Progenitor cell of endocrine pancreas (in vitro differentiated cells): ENCODE data around the gene TMEM229B. TPM values are rescaled to one million over a fixed set of nuclear protein-coding genes. Genes with fewer than 3 reads are reported as not detected.

Source experiments
- DNase-seq: peaks from one replicate; pipeline ENCODE4 v3.0.0; 2021; ENCODE audit warnings: low spot score; ENCODE audit not compliant: unreplicated experiment
- H3K27ac Mint-ChIP-seq: 2 replicates; pipeline ENCODE4 v1.8.0; 2021; ENCODE audit warnings: mild to moderate bottlenecking, moderate library complexity, mixed read lengths
- H3K27me3 Mint-ChIP-seq: 2 replicates; pipeline ENCODE4 v1.8.0; 2021; ENCODE audit warnings: mixed read lengths
- H3K36me3 Mint-ChIP-seq: 2 replicates; pipeline ENCODE4 v1.8.0; 2022; ENCODE audit warnings: mixed read lengths; ENCODE audit not compliant: insufficient read depth
- H3K4me1 Mint-ChIP-seq: 2 replicates; pipeline ENCODE4 v1.8.0; 2021; ENCODE audit warnings: low read depth, mixed read lengths
- H3K4me3 Mint-ChIP-seq: 2 replicates; pipeline ENCODE4 v1.8.0; 2021; ENCODE audit warnings: low read depth, mild to moderate bottlenecking, moderate library complexity, mixed read lengths
- H3K9me3 Mint-ChIP-seq: 2 replicates; pipeline ENCODE4 v1.8.0; 2021; ENCODE audit warnings: low read depth, mixed read lengths
- CTCF ChIP-seq: fragments of 200-600 bp; sonication (generic); IDR thresholded peaks from one replicate; pipeline ENCODE4 v1.5.0; 2021; ENCODE audit warnings: antibody characterized with exemption, mild to moderate bottlenecking; ENCODE audit not compliant: unreplicated experiment
- total RNA-seq: library from RNA; stranded (reverse); gene quantifications from 2 replicates; pipeline ENCODE4 v1.2.1, GENCODE V29; 2021

Gene TMEM229B
- total RNA-seq, 1 donor from 2014 or later: 1.7 TPM

- H3K27me3 Mint-ChIP-seq: peaks cover 57% of the 10 kb centered on the region
Observed at GRCh38 chr14:67520482-67520881, 32.0 kb upstream of the TMEM229B start.

GRCh38 chr14:67519406-67519805 lies 30.9 kb upstream of the TMEM229B start:
- no peak for DNase-seq
- Mint-ChIP-seq H3K36me3 (no peaks in the 10 kb centered on the region), H3K9me3 (no peaks in the 10 kb centered on the region), H3K4me3 (no peak overlapping the region), H3K27me3 (peaks cover 57% of the 10 kb centered on the region), H3K27ac (no peak overlapping the region), H3K4me1 (peaks cover 2% of the 10 kb centered on the region)
- no peak for TF ChIP-seq CTCF

More at GRCh38 chr14:67520482-67520881, 32.0 kb upstream of the TMEM229B start:
- TF ChIP-seq CTCF: no peak
- DNase-seq: no peak
- H3K27ac Mint-ChIP-seq: no peak overlapping the region
- no peaks in the 10 kb centered on the region for H3K9me3 Mint-ChIP-seq
- H3K4me1 Mint-ChIP-seq: peaks cover 2% of the 10 kb centered on the region
- no peaks in the 10 kb centered on the region for H3K36me3 Mint-ChIP-seq
- H3K4me3 Mint-ChIP-seq: no peak overlapping the region

- Mint-ChIP-seq H3K27me3 (peaks cover 60% of the 10 kb centered on the region), H3K4me3 (peak overlapping the region; percentile 55), H3K27ac (no peak overlapping the region), H3K4me1 (peaks cover 10% of the 10 kb centered on the region), H3K36me3 (no peaks in the 10 kb centered on the region), H3K9me3 (no peaks in the 10 kb centered on the region)
- no peak for DNase-seq
- no peak for TF ChIP-seq CTCF
Observed at GRCh38 chr14:67517083-67517482, 28.6 kb upstream of the TMEM229B start.

GRCh38 chr14:67516676-67517075 lies 28.2 kb upstream of the TMEM229B start:
- H3K27ac Mint-ChIP-seq: no peak overlapping the region
- H3K27me3 Mint-ChIP-seq: peaks cover 59% of the 10 kb centered on the region
- no peaks in the 10 kb centered on the region for H3K36me3 Mint-ChIP-seq
- H3K4me1 Mint-ChIP-seq: peaks cover 10% of the 10 kb centered on the region
- H3K9me3 Mint-ChIP-seq: no peaks in the 10 kb centered on the region
- H3K4me3 Mint-ChIP-seq: peak overlapping the region; percentile 55
- DNase-seq: no peak
- no peak for TF ChIP-seq CTCF

GRCh38 chr14:67515386-67516079 lies 27.0 kb upstream of the TMEM229B start:
- Mint-ChIP-seq H3K9me3 (no peaks in the 10 kb centered on the region), H3K27me3 (peaks cover 52% of the 10 kb centered on the region), H3K4me3 (peak overlapping the region; percentile 57), H3K27ac (no peak overlapping the region), H3K36me3 (no peaks in the 10 kb centered on the region), H3K4me1 (peaks cover 10% of the 10 kb centered on the region)
- no peak for DNase-seq
- TF ChIP-seq CTCF: no peak
